Muscle of leg (tissue), 11 donors: ENCODE data around the gene DUSP3. TPM values are rescaled to one million over a fixed set of nuclear protein-coding genes. Genes with fewer than 3 reads are reported as not detected.
A peak's percentile ranks its signal among the peaks of the same experiment; 100 is the strongest.

Source experiments
- DNase-seq: peaks from one replicate; pipeline ENCODE4 v3.0.0; 2013
- H3K27ac ChIP-seq: one replicate; pipeline ENCODE4 v1.5.1; 2013; ENCODE audit warnings: mild to moderate bottlenecking, low read length, control low read depth
- H3K27me3 ChIP-seq: one replicate; pipeline ENCODE4 v1.6.1; 2013; ENCODE audit warnings: low read length; ENCODE audit not compliant: control insufficient read depth, insufficient read depth
- H3K36me3 ChIP-seq: one replicate; pipeline ENCODE4 v1.6.1; 2013; ENCODE audit warnings: low read length; ENCODE audit not compliant: control insufficient read depth, insufficient read depth
- H3K4me1 ChIP-seq: one replicate; pipeline ENCODE4 v1.6.1; 2013; ENCODE audit warnings: low read length; ENCODE audit not compliant: control insufficient read depth, insufficient read depth
- H3K4me3 ChIP-seq: one replicate; pipeline ENCODE4 v1.5.1; 2013; ENCODE audit warnings: low read length, control low read depth
- H3K9me3 ChIP-seq: replicated peaks from 2 replicates; pipeline ENCODE4 v1.6.1; 2013; ENCODE audit warnings: low read depth, low read length; ENCODE audit not compliant: control insufficient read depth
- WGBS: methylation state at CpG from one replicate; pipeline ENCODE4 v1.1.5; 2013; ENCODE audit warnings: missing lambda C conversion rate; ENCODE audit not compliant: insufficient coverage; 5-methylcytosine and 5-hydroxymethylcytosine counted together
- polyA plus RNA-seq, 8 donors: library from polyadenylated mRNA; unstranded; fragments of 120-200 nt; gene quantifications; one replicate each; pipeline versions ENCODE4 v1.2.1 to v1.2.3, GENCODE V29; 2013; ENCODE audit warnings: inconsistent platforms in 1 of 8, low replicate concordance in 1 of 8; ENCODE audit not compliant: insufficient read length in 8 of 8, insufficient read depth in 1 of 8
- total RNA-seq: library from RNA; stranded (reverse); fragments of 120-200 nt; gene quantifications from one replicate; pipeline ENCODE4 v1.2.4, GENCODE V29; 2013

Gene DUSP3
- total and polyA plus RNA-seq, 9 donors: 52.2 to 72.6 (median 64.9) TPM

GRCh38 chr17:43758497-43759174 lies 20.1 kb downstream of the DUSP3 start, which contains the start of gene SOST:
Gene SOST (minus strand): TSS chr17:43758791. CDS start chr17:43758741, 50 bp downstream.
- no peaks in the 10 kb centered on the region for H3K9me3 ChIP-seq
- H3K4me3 ChIP-seq: no peak within 1 kb of the TSS
- H3K27ac ChIP-seq: no peak within 1 kb of the TSS
- 77% methylated on average over 18 of the region's 24 CpGs for WGBS
- H3K36me3 ChIP-seq: no peaks in the 10 kb centered on the region
- peaks cover 59% of the 10 kb centered on the region for H3K27me3 ChIP-seq
- DNase-seq: no peak
- H3K4me1 ChIP-seq: peaks cover 11% of the 10 kb centered on the region

GRCh38 chr17:43758086-43758485 lies 20.7 kb downstream of the DUSP3 start:
- H3K36me3 ChIP-seq: no peaks in the 10 kb centered on the region
- DNase-seq: no peak
- peaks cover 63% of the 10 kb centered on the region for H3K27me3 ChIP-seq
- no peaks in the 10 kb centered on the region for H3K9me3 ChIP-seq
- H3K27ac ChIP-seq: no peak overlapping the region
- 84% methylated on average over 4 of the region's 6 CpGs for WGBS
- no peak overlapping the region for H3K4me3 ChIP-seq
- peaks cover 11% of the 10 kb centered on the region for H3K4me1 ChIP-seq

- Histone ChIP-seq H3K4me1 (peaks cover 11% of the 10 kb centered on the region), H3K36me3 (no peaks in the 10 kb centered on the region), H3K27me3 (peaks cover 68% of the 10 kb centered on the region), H3K9me3 (no peaks in the 10 kb centered on the region), H3K4me3 (no peak overlapping the region), H3K27ac (no peak overlapping the region)
- WGBS: 57% methylated on average over 3 of the region's 8 CpGs
- DNase-seq: no peak
Observed at GRCh38 chr17:43757171-43757660, 21.6 kb downstream of the DUSP3 start.

GRCh38 chr17:43756201-43756600 lies 22.6 kb downstream of the DUSP3 start:
- Histone ChIP-seq H3K27ac (no peak overlapping the region), H3K4me1 (peaks cover 11% of the 10 kb centered on the region), H3K27me3 (peaks cover 68% of the 10 kb centered on the region), H3K4me3 (no peak overlapping the region), H3K36me3 (no peaks in the 10 kb centered on the region), H3K9me3 (no peaks in the 10 kb centered on the region)
- WGBS: no CpG with 5 or more reads among the region's 6 CpGs
- DNase-seq: no peak

GRCh38 chr17:43755389-43755875 lies 23.3 kb downstream of the DUSP3 start:
- Histone ChIP-seq H3K9me3 (no peaks in the 10 kb centered on the region), H3K4me3 (no peak overlapping the region), H3K27ac (no peak overlapping the region), H3K4me1 (peaks cover 11% of the 10 kb centered on the region), H3K36me3 (no peaks in the 10 kb centered on the region), H3K27me3 (peaks cover 73% of the 10 kb centered on the region)
- 3% methylated on average over 60 of the region's 60 CpGs for WGBS
- peak; percentile 45 for DNase-seq

- Histone ChIP-seq H3K36me3 (no peaks in the 10 kb centered on the region), H3K4me1 (peaks cover 11% of the 10 kb centered on the region), H3K27me3 (peaks cover 75% of the 10 kb centered on the region), H3K4me3 (no peak overlapping the region), H3K27ac (no peak overlapping the region), H3K9me3 (no peaks in the 10 kb centered on the region)
- WGBS: 14% methylated on average over 16 of the region's 21 CpGs
- DNase-seq: no peak
Observed at GRCh38 chr17:43754947-43755346, 23.8 kb downstream of the DUSP3 start.

- no peaks in the 10 kb centered on the region for H3K9me3 ChIP-seq
- no peak overlapping the region for H3K27ac ChIP-seq
- no peak overlapping the region for H3K4me3 ChIP-seq
- peaks cover 67% of the 10 kb centered on the region for H3K27me3 ChIP-seq
- no peaks in the 10 kb centered on the region for H3K36me3 ChIP-seq
- whole genome bisulfite sequencing: 89% methylated on average over 1 of the region's 5 CpGs
- H3K4me1 ChIP-seq: peaks cover 11% of the 10 kb centered on the region
- no peak for DNase-seq
Observed at GRCh38 chr17:43753493-43754129, 25.2 kb downstream of the DUSP3 start.

- no peak overlapping the region for H3K4me3 ChIP-seq
- H3K9me3 ChIP-seq: no peaks in the 10 kb centered on the region
- no peaks in the 10 kb centered on the region for H3K36me3 ChIP-seq
- WGBS: 74% methylated on average over 4 of the region's 5 CpGs
- no peak for DNase-seq
- H3K27ac ChIP-seq: no peak overlapping the region
- peaks cover 7% of the 10 kb centered on the region for H3K4me1 ChIP-seq
- H3K27me3 ChIP-seq: peaks cover 45% of the 10 kb centered on the region
Observed at GRCh38 chr17:43750153-43750552, 28.6 kb downstream of the DUSP3 start.

GRCh38 chr17:43745541-43745940 lies 33.2 kb downstream of the DUSP3 start:
- Histone ChIP-seq H3K27me3 (peaks cover 22% of the 10 kb centered on the region), H3K27ac (no peak overlapping the region), H3K36me3 (no peaks in the 10 kb centered on the region), H3K4me3 (no peak overlapping the region), H3K4me1 (no peaks in the 10 kb centered on the region), H3K9me3 (no peaks in the 10 kb centered on the region)
- no CpG with 5 or more reads among the region's 6 CpGs for WGBS
- no peak for DNase-seq

GRCh38 chr17:43741636-43742035 lies 37.1 kb downstream of the DUSP3 start:
- no peaks in the 10 kb centered on the region for H3K36me3 ChIP-seq
- no peaks in the 10 kb centered on the region for H3K4me1 ChIP-seq
- DNase-seq: no peak
- peaks cover 14% of the 10 kb centered on the region for H3K27me3 ChIP-seq
- 82% methylated on average over 3 of the region's 5 CpGs for WGBS
- no peak overlapping the region for H3K27ac ChIP-seq
- H3K9me3 ChIP-seq: no peaks in the 10 kb centered on the region
- no peak overlapping the region for H3K4me3 ChIP-seq
